Astrocyte of the cerebellum (primary cell): ENCODE measurements around the gene PRKCZ.

Experiments
- DNase-seq: peaks from one replicate; pipeline ENCODE4 v3.0.0-alpha.2; 2011; ENCODE audit warnings: low read depth
- H3K4me3 ChIP-seq: 2 replicates; pipeline ENCODE4 v1.5.1; 2011; ENCODE audit warnings: mild to moderate bottlenecking, low read depth, low read length, moderate library complexity
- CTCF ChIP-seq: IDR thresholded peaks from 2 replicates; pipeline ENCODE4 v1.5.1; 2012; ENCODE audit warnings: low read length, low read depth, moderate library complexity, mild to moderate bottlenecking; ENCODE audit errors: missing control alignments
- in situ Hi-C: cut with HindIII; loops from 2 replicates; pipeline ENCODE4 v1.10.0; 2017; ENCODE audit warnings: low sequenced_read_pairs

The PRKCZ gene

GRCh38 chr1:2150801-2151200, 100.6 kb downstream of the PRKCZ start:
- no peak overlapping the region for H3K4me3 ChIP-seq
- TF ChIP-seq CTCF, result no peak
- no peak for DNase-seq
- in situ Hi-C loops, result no loop called here

- TF ChIP-seq CTCF, result no peak
- in situ Hi-C loops, result no loop called here
- no peak for DNase-seq
- H3K4me3 ChIP-seq, result no peak overlapping the region
Observed at GRCh38 chr1:2151252-2151651, 101.0 kb downstream of the PRKCZ start.

GRCh38 chr1:2151911-2152310, 101.7 kb downstream of the PRKCZ start:
- in situ Hi-C loops, result no loop called here
- no peak overlapping the region for H3K4me3 ChIP-seq
- DNase-seq, result no peak
- TF ChIP-seq CTCF, result no peak

- H3K4me3 ChIP-seq, result no peak overlapping the region
- in situ Hi-C loops, result no loop called here
- DNase-seq, result no peak
- no peak for TF ChIP-seq CTCF
Observed at GRCh38 chr1:2152954-2153353, 102.7 kb downstream of the PRKCZ start.

- H3K4me3 ChIP-seq, result no peak overlapping the region
- DNase-seq, result no peak
- in situ Hi-C loops, result no loop called here
- no peak for TF ChIP-seq CTCF
Observed at GRCh38 chr1:2154022-2154421, 103.8 kb downstream of the PRKCZ start.

- in situ Hi-C loops, result no loop called here
- H3K4me3 ChIP-seq, result no peak overlapping the region
- DNase-seq, result no peak
- TF ChIP-seq CTCF, result no peak
Observed at GRCh38 chr1:2155147-2155598, 105.0 kb downstream of the PRKCZ start.

GRCh38 chr1:2155788-2156187, 105.6 kb downstream of the PRKCZ start:
- in situ Hi-C loops, result no loop called here
- DNase-seq, result no peak
- no peak for TF ChIP-seq CTCF
- no peak overlapping the region for H3K4me3 ChIP-seq
